Cardiac muscle cell (in vitro differentiated cells and primary cell): Measurements from ENCODE around the gene ABHD12. TPM values are rescaled to one million over a fixed set of nuclear protein-coding genes. Genes with fewer than 3 reads are reported as not detected.

Experiments used
- DNase-seq, 2 donors: peaks; one replicate each; pipeline versions ENCODE4 v3.0.0 to v3.0.0-alpha.2; 2010 to 2017; ENCODE audit warnings: low read depth in 1 of 2, low spot score in 1 of 2
- H3K27ac ChIP-seq: fragments of 200-600 bp; sonication (generic); 2 replicates; pipeline ENCODE4 v1.5.1; 2016
- H3K27me3 ChIP-seq: fragments of 200-600 bp; sonication (generic); 2 replicates; pipeline ENCODE4 v1.6.0; 2016; ENCODE audit warnings: control low read depth
- H3K36me3 ChIP-seq: fragments of 200-600 bp; sonication (generic); 2 replicates; pipeline ENCODE4 v1.5.1; 2016; ENCODE audit warnings: control low read depth
- H3K4me1 ChIP-seq: fragments of 200-600 bp; sonication (generic); 2 replicates; pipeline ENCODE4 v1.8.1; 2017; ENCODE audit warnings: low read depth, mild to moderate bottlenecking, mixed run types
- H3K4me3 ChIP-seq: fragments of 200-600 bp; sonication (generic); 2 replicates; pipeline ENCODE4 v1.5.1; 2016; ENCODE audit warnings: mild to moderate bottlenecking
- H3K9me3 ChIP-seq: fragments of 200-600 bp; sonication (generic); 2 replicates; pipeline ENCODE4 v1.5.1; 2017; ENCODE audit warnings: low read depth, mild to moderate bottlenecking, control low read depth
- polyA plus RNA-seq: library from polyadenylated mRNA; unstranded; fragments of >200 nt; fragmentation: Nextera tagmentation; extraction: Ambion mirVana; gene quantifications from 2 replicates; pipeline ENCODE4 v1.2.1, GENCODE V29; 2016
- total RNA-seq: library from RNA; depleted of rRNA; stranded (reverse); fragments of >200 nt; gene quantifications from 2 replicates; pipeline ENCODE4 v1.2.3, GENCODE V29; 2016
- TF ChIP-seq, protein P1 (sequence below): IDR thresholded peaks from 2 replicates; pipeline ENCODE4 v1.5.1; 2012; ENCODE audit warnings: low read depth, mild to moderate bottlenecking, low read length

The ABHD12 gene
- total and polyA plus RNA-seq, 2 experiments from 2014 or later, result 57.4 to 113 TPM

DNA sequence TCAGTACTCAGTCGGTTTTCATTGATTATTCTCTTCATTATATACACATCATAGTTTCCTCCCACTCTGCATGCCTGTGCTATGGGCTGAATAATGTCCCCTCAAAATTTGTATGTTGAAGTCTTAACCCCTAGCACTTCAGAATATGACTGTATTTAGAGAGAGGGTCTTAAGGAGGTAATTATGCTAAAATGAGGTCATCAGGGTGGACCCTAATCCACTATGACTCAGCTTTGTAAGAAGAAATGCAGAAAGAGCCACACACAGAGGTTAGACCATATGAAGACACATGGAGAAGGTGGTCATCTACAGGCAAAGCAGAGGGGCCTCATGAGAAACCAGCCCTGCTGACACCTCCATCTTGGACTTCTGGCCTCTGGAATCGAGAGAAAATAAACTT is 15.8 kb downstream of the ABHD12 start:
- TF ChIP-seq, protein P1, sequence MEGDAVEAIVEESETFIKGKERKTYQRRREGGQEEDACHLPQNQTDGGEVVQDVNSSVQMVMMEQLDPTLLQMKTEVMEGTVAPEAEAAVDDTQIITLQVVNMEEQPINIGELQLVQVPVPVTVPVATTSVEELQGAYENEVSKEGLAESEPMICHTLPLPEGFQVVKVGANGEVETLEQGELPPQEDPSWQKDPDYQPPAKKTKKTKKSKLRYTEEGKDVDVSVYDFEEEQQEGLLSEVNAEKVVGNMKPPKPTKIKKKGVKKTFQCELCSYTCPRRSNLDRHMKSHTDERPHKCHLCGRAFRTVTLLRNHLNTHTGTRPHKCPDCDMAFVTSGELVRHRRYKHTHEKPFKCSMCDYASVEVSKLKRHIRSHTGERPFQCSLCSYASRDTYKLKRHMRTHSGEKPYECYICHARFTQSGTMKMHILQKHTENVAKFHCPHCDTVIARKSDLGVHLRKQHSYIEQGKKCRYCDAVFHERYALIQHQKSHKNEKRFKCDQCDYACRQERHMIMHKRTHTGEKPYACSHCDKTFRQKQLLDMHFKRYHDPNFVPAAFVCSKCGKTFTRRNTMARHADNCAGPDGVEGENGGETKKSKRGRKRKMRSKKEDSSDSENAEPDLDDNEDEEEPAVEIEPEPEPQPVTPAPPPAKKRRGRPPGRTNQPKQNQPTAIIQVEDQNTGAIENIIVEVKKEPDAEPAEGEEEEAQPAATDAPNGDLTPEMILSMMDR, result no peak
- no peak for DNase-seq
- H3K4me3 ChIP-seq, result no peak overlapping the region
- H3K36me3 ChIP-seq, result no peaks in the 10 kb centered on the region
- peaks cover 5% of the 10 kb centered on the region for H3K4me1 ChIP-seq
- no peak overlapping the region for H3K27ac ChIP-seq
- H3K9me3 ChIP-seq, result no peaks in the 10 kb centered on the region
- no peaks in the 10 kb centered on the region for H3K27me3 ChIP-seq

DNA sequence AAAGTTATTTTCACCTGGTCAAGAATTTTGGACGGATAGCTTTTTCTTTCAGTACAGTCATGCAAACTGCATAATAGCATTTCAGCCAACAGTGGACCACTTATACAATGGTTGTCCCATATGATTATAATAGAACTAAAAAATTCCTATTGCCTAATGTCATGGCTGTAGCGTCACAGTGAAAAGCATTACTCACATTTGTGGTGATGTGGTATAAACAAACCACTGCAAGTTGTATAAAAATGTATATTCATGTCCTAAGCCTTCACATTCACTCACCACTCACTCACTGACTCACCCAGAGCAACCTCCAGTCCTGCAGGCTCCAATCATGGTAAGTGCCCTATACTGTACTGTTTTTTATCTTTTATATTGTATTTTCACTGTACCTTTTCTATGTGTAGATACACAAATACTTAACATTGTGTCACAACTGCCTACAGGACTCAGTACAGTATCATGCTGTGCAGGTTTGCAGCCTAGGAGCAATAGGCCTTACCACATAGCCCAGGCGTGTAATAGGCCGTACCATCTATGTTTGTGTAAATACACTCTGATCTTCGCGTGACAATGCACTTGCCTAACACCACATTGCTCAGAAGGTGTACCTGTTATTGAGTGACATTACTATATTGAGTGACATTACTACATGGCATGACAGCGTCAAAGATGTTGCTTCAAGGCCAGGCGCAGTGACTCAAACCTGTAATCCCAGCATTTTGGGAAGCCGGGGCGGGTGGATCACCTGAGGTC is 17.9 kb downstream of the ABHD12 start:
- Histone ChIP-seq H3K27me3 (no peaks in the 10 kb centered on the region), H3K27ac (no peak overlapping the region), H3K36me3 (no peaks in the 10 kb centered on the region), H3K4me1 (no peaks in the 10 kb centered on the region), H3K9me3 (no peaks in the 10 kb centered on the region), H3K4me3 (no peak overlapping the region)
- TF ChIP-seq, protein P1, result no peak
- DNase-seq, result peak in 1 of 2 donors; percentile 63

DNA sequence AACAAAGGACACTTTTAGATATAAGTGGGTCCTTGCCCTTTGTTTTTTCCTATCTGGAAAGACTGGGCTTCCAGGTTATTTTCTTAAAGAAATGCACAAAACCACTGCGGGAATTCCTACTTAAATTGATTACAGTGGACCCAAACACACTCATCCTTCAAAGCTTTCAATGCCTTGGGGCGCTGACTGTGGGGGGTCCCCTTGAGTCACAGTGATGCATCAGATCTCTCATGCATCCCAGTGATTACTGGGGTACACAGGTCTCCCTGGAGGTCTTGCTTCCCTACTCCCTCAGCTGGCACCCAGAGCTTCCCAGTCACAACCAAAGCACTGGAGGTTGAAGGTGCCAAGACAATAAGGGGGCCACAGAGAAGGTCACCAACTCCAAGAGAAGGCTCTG is 20.7 kb downstream of the ABHD12 start:
- Histone ChIP-seq H3K36me3 (no peaks in the 10 kb centered on the region), H3K27ac (no peak overlapping the region), H3K27me3 (no peaks in the 10 kb centered on the region), H3K4me3 (no peak overlapping the region), H3K4me1 (no peaks in the 10 kb centered on the region), H3K9me3 (no peaks in the 10 kb centered on the region)
- DNase-seq, result no peak
- TF ChIP-seq, protein P1, result no peak

DNA sequence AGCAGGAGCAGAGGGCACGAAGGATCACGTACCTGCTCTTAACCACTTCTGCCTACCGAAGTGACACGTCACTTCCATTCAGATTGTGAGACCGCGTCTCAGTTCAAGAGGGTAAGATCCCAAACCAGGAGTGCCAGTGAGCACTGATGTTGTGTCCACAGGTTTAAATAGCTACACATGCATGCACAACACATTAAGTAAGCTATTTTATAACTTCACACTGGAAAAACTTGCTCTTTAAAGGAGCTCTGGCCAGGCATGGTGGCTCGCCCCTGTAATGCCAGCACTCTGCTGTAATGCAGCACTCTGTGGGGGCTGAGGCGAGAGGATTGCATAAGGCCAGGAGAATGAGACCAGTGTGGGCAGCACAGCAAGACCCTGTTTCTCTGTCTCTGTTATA is 21.1 kb downstream of the ABHD12 start:
- Histone ChIP-seq H3K4me3 (no peak overlapping the region), H3K27me3 (no peaks in the 10 kb centered on the region), H3K36me3 (no peaks in the 10 kb centered on the region), H3K27ac (peak overlapping the region; percentile 35), H3K9me3 (no peaks in the 10 kb centered on the region), H3K4me1 (no peaks in the 10 kb centered on the region)
- no peak for DNase-seq
- TF ChIP-seq, protein P1, result no peak

DNA sequence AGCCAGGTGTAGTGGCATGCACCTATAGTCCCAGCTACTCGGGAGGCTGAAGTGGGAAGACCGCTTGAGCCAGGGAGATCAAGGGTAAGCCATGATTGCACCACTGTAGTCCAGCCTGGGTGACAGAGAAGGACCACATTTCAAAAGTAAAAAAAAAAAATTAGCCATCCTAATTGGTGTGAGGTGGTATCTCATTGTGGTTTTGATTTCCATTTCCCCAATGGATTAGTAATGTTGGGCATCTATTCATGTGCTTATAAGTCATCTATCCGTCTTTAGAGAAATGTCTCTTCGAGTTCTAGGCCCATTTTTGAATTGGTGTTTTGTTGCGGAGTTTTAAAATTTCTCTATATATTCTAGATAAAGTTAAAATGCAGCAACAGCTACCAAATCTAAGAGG is 21.7 kb downstream of the ABHD12 start:
- no peaks in the 10 kb centered on the region for H3K4me1 ChIP-seq
- no peaks in the 10 kb centered on the region for H3K9me3 ChIP-seq
- H3K4me3 ChIP-seq, result no peak overlapping the region
- H3K27me3 ChIP-seq, result no peaks in the 10 kb centered on the region
- no peaks in the 10 kb centered on the region for H3K36me3 ChIP-seq
- H3K27ac ChIP-seq, result peak overlapping the region; percentile 35
- no peak for DNase-seq
- TF ChIP-seq, protein P1, result no peak
